GM23338 (cell line): ENCODE data around the gene GRIN2A.

Experiments used
- EZH2 ChIP-seq: fragments of 200-600 bp; sonication (generic); IDR thresholded peaks from one replicate; pipeline ENCODE4 v1.8.0; 2017; ENCODE audit warnings: antibody characterized with exemption, mild to moderate bottlenecking, low read depth; ENCODE audit not compliant: unreplicated experiment
- EZH2phosphoT487 ChIP-seq: fragments of 200-600 bp; sonication (generic); IDR thresholded peaks from one replicate; pipeline ENCODE4 v1.8.1; 2018; ENCODE audit warnings: antibody characterized with exemption; ENCODE audit not compliant: unreplicated experiment
- POLR2AphosphoS5 ChIP-seq: IDR thresholded peaks from 2 replicates; pipeline ENCODE4 v1.6.1; 2016; ENCODE audit warnings: antibody characterized with exemption, low read depth
- ZNF331 ChIP-seq: fragments of 250-450 bp; sonication (Bioruptor Pico); IDR thresholded peaks from 2 replicates; pipeline ENCODE4 v1.5.0; 2020; ENCODE audit warnings: low read depth, mild to moderate bottlenecking, moderate library complexity
- TF ChIP-seq, protein P1 (sequence below), 2 experiments: fragments of 200-600 bp in 1 of 2; sonication (generic) in 1 of 2; conservative IDR thresholded peaks; 2 replicates each; pipeline versions ENCODE4 v1.5.1 to v1.6.1; 2016 to 2017; ENCODE audit warnings: antibody characterized with exemption in 2 of 2, low read depth in 2 of 2, mild to moderate bottlenecking in 2 of 2, moderate library complexity in 1 of 2

DNA sequence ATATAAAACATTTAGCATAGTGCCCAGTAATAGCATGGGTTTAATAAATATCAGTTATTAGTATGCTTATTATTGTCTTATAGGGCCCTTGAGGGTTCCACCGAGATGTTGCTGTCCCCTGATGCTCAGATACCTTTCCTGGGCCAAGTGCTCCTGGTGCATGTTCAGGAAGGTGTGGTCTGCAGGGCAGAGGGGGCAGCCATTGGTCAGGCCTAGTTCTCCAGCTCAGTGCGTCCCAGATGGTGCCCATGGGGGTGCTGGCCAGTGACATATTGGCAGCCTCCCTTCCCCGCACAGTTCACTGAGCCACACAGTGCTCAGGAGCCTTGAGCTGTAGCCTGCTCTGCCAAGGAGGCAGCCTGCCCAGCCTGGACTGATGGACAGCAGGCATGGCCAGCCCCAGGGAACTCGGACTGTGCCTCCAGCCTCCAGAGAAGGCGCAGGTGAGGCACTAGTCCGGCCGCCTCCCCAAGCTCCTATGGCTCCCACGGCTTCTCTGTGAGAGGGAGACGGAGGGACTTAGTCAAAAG lies 7.7 kb upstream of the GRIN2A start:
- TF ChIP-seq, protein P1, sequence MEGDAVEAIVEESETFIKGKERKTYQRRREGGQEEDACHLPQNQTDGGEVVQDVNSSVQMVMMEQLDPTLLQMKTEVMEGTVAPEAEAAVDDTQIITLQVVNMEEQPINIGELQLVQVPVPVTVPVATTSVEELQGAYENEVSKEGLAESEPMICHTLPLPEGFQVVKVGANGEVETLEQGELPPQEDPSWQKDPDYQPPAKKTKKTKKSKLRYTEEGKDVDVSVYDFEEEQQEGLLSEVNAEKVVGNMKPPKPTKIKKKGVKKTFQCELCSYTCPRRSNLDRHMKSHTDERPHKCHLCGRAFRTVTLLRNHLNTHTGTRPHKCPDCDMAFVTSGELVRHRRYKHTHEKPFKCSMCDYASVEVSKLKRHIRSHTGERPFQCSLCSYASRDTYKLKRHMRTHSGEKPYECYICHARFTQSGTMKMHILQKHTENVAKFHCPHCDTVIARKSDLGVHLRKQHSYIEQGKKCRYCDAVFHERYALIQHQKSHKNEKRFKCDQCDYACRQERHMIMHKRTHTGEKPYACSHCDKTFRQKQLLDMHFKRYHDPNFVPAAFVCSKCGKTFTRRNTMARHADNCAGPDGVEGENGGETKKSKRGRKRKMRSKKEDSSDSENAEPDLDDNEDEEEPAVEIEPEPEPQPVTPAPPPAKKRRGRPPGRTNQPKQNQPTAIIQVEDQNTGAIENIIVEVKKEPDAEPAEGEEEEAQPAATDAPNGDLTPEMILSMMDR (conservative IDR thresholded peaks at IDR 0.05; ENCODE audit: low read depth in 2 of 2) = no peak
- no peak for TF ChIP-seq POLR2AphosphoS5
- TF ChIP-seq ZNF331 (CRISPR knock-in tag) = no peak
- no peak for TF ChIP-seq EZH2phosphoT487
- no peak for TF ChIP-seq EZH2
